K562 (cell line): ENCODE measurements around the gene CCDC136. TPM values are rescaled to one million over a fixed set of nuclear protein-coding genes. Genes with fewer than 3 reads are reported as not detected.
A peak's percentile ranks its signal among the peaks of the same experiment; 100 is the strongest.

Source experiments
- ARHGAP35 ChIP-seq: fragments of 450-650 bp; IDR thresholded peaks from 2 replicates; pipeline ENCODE4 v1.6.1; 2018; ENCODE audit not compliant: partially characterized antibody
- CUX1 ChIP-seq: fragments of 200-800 bp; sonication (Bioruptor generic); IDR thresholded peaks from 2 replicates; pipeline ENCODE4 v1.6.1; 2016; ENCODE audit warnings: missing genetic modification characterization, missing compliant biosample characterization
- ELK3 ChIP-seq: fragments of 450-650 bp; formaldehyde crosslinking; IDR thresholded peaks from 2 replicates; pipeline ENCODE4 v1.4.0; 2020; ENCODE audit warnings: mild to moderate bottlenecking
- HCFC1 ChIP-seq: IDR thresholded peaks from 2 replicates; pipeline ENCODE4 v1.6.1; 2012; ENCODE audit warnings: low read depth, low read length, improper control_type of control experiment
- HLTF ChIP-seq: fragments of 450-650 bp; IDR thresholded peaks from 2 replicates; pipeline ENCODE4 v1.6.1; 2016
- NR2C2 ChIP-seq, 2 experiments: fragments of 200-800 bp in 1 of 2; sonication (Bioruptor generic) in 1 of 2; sonication (generic) in 1 of 2; formaldehyde crosslinking in 1 of 2; IDR thresholded peaks; 2 replicates each; pipeline versions ENCODE4 v1.6.1 to v1.8.0; 2016 to 2022; ENCODE audit warnings: mild to moderate bottlenecking in 1 of 2, missing compliant biosample characterization in 1 of 2, missing genetic modification characterization in 1 of 2, missing genetic modification reagents in 1 of 2
- ZNF398 ChIP-seq: fragments of 250-450 bp; sonication (Bioruptor Pico); IDR thresholded peaks from 2 replicates; pipeline ENCODE4 v1.8.0; 2021; ENCODE audit warnings: moderate library complexity, mild to moderate bottlenecking, inconsistent platforms
- ZNF778 ChIP-seq: fragments of 450-650 bp; formaldehyde crosslinking; IDR thresholded peaks from 2 replicates; pipeline ENCODE4 v1.4.0; 2020; ENCODE audit warnings: mild to moderate bottlenecking, moderate library complexity
- ZNF780A ChIP-seq: fragments of 250-450 bp; sonication (Bioruptor Pico); IDR thresholded peaks from 2 replicates; pipeline ENCODE4 v1.5.0; 2021; ENCODE audit warnings: mild to moderate bottlenecking
- ZSCAN29 ChIP-seq: fragments of 450-650 bp; IDR thresholded peaks from 2 replicates; pipeline ENCODE4 v1.6.1; 2017
- polyA plus RNA-seq, 8 experiments: library from polyadenylated mRNA; depleted of rRNA in 4 of 8; stranded (reverse) in 5 of 8; unstranded in 3 of 8; fragments of >200 nt; fragmentation: Nextera tagmentation in 2 of 8; fragmentation: Illumina TruSeq in 1 of 8; extraction: Ambion mirVana in 2 of 8; extraction: Trizol in 1 of 8; gene quantifications; 2 replicates each; pipeline versions ENCODE4 v1.2.1 to v1.2.3, GENCODE V29; 2011 to 2014; ENCODE audit warnings: inconsistent platforms in 1 of 8, missing spikeins in 1 of 8
- total RNA-seq, 7 experiments: library from RNA; depleted of rRNA in 6 of 7; stranded (reverse); fragments of >200 nt in 6 of 7; fragmentation: Illumina TruSeq in 2 of 7; extraction: Trizol in 2 of 7; gene quantifications; 2 replicates each; pipeline versions ENCODE4 v1.2.1 to v1.2.3, GENCODE V29; 2011 to 2021; ENCODE audit warnings: low replicate concordance in 1 of 7
- TF ChIP-seq, protein P1 (sequence below): fragments of 250-450 bp; sonication (Bioruptor Pico); IDR thresholded peaks from 2 replicates; pipeline ENCODE4 v1.5.0; 2021; ENCODE audit warnings: mild to moderate bottlenecking, borderline replicate concordance
- TF ChIP-seq, protein P2 (sequence below): fragments of 250-450 bp; sonication (Bioruptor Pico); IDR thresholded peaks from 2 replicates; pipeline ENCODE4 v1.8.0; 2022; ENCODE audit warnings: moderate library complexity, mild to moderate bottlenecking, inconsistent platforms

The CCDC136 gene
- total and polyA plus RNA-seq, 9 of the 15 experiments (the other 6 are each of a cell fraction or from before 2014, with no cell fraction given), result 2.4 to 40.8 (median 26.5) TPM

- no peak for TF ChIP-seq ZNF398 (CRISPR knock-in tag)
- TF ChIP-seq HLTF, result 0 out of 2 replicates have a peak, but pooled peaks have one; percentile 53
- TF ChIP-seq, protein P1, sequence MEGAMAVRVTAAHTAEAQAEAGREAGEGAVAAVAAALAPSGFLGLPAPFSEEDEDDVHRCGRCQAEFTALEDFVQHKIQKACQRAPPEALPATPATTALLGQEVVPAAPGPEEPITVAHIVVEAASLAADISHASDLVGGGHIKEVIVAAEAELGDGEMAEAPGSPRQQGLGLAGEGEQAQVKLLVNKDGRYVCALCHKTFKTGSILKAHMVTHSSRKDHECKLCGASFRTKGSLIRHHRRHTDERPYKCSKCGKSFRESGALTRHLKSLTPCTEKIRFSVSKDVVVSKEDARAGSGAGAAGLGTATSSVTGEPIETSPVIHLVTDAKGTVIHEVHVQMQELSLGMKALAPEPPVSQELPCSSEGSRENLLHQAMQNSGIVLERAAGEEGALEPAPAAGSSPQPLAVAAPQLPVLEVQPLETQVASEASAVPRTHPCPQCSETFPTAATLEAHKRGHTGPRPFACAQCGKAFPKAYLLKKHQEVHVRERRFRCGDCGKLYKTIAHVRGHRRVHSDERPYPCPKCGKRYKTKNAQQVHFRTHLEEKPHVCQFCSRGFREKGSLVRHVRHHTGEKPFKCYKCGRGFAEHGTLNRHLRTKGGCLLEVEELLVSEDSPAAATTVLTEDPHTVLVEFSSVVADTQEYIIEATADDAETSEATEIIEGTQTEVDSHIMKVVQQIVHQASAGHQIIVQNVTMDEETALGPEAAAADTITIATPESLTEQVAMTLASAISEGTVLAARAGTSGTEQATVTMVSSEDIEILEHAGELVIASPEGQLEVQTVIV (CRISPR knock-in tag), result no peak
- TF ChIP-seq ELK3 (CRISPR knock-in tag), result no peak
- TF ChIP-seq ZSCAN29, result peak; percentile 79
- TF ChIP-seq CUX1 (CRISPR knock-in tag), result no peak
- TF ChIP-seq ARHGAP35, result no peak
- TF ChIP-seq, protein P2, sequence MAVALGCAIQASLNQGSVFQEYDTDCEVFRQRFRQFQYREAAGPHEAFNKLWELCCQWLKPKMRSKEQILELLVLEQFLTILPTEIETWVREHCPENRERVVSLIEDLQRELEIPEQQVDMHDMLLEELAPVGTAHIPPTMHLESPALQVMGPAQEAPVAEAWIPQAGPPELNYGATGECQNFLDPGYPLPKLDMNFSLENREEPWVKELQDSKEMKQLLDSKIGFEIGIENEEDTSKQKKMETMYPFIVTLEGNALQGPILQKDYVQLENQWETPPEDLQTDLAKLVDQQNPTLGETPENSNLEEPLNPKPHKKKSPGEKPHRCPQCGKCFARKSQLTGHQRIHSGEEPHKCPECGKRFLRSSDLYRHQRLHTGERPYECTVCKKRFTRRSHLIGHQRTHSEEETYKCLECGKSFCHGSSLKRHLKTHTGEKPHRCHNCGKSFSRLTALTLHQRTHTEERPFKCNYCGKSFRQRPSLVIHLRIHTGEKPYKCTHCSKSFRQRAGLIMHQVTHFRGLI (CRISPR knock-in tag), result no peak
- TF ChIP-seq NR2C2 (CRISPR knock-in tag; IDR thresholded peaks at IDR 0.05), result no peak
- no peak for TF ChIP-seq NR2C2 (tag; IDR thresholded peaks at IDR 0.05)
- TF ChIP-seq HCFC1, result peak; percentile 59
- no peak for TF ChIP-seq ZNF778 (CRISPR knock-in tag)
- TF ChIP-seq ZNF780A (CRISPR knock-in tag), result no peak
Observed at GRCh38 chr7:128783143-128783861, 8.5 kb upstream of the CCDC136 start (continued).
